ENCODE data around the gene NKAIN2.
A peak's percentile ranks its signal among the peaks of the same experiment; 100 is the strongest.
"Not testable (repeated sequence)": the region's sequence is repeated elsewhere in the genome, so short reads cannot be mapped to it uniquely, and the experiment has no call there.

The NKAIN2 gene

GRCh38 chr6:124560873-124561567, 757.4 kb downstream of the NKAIN2 start:
- no peak for DNase-seq

- no peak for DNase-seq
Observed at GRCh38 chr6:124561635-124562130, 758.0 kb downstream of the NKAIN2 start.

GRCh38 chr6:124564125-124564524, 760.5 kb downstream of the NKAIN2 start:
- not testable (repeated sequence) for DNase-seq

GRCh38 chr6:124567401-124567800, 763.7 kb downstream of the NKAIN2 start:
- peak in 3 of 58 donors; percentile 6 to 9 (median 8) for DNase-seq

GRCh38 chr6:124573953-124574352, 770.3 kb downstream of the NKAIN2 start:
- DNase-seq = no peak

GRCh38 chr6:124577734-124578281, 774.1 kb downstream of the NKAIN2 start:
- DNase-seq = no peak

GRCh38 chr6:124590001-124590400, 786.3 kb downstream of the NKAIN2 start:
- DNase-seq = no peak

- no peak for DNase-seq
Observed at GRCh38 chr6:124599656-124600055, 796.0 kb downstream of the NKAIN2 start.

- no peak for DNase-seq
Observed at GRCh38 chr6:124604719-124605118, 801.1 kb downstream of the NKAIN2 start.

GRCh38 chr6:124607119-124607627, 803.5 kb downstream of the NKAIN2 start:
- no peak for DNase-seq

GRCh38 chr6:124613031-124613430, 809.4 kb downstream of the NKAIN2 start:
- no peak for DNase-seq

- no peak for DNase-seq
Observed at GRCh38 chr6:124622351-124622750, 818.7 kb downstream of the NKAIN2 start.

- no peak for DNase-seq
Observed at GRCh38 chr6:124633655-124634054, 830.0 kb downstream of the NKAIN2 start.

- DNase-seq = peak in 2 of 58 donors; percentile 10 to 11
Observed at GRCh38 chr6:124640432-124640831, 836.8 kb downstream of the NKAIN2 start.

GRCh38 chr6:124655866-124656265, 852.2 kb downstream of the NKAIN2 start:
- DNase-seq = no peak

GRCh38 chr6:124658053-124658452, 854.4 kb downstream of the NKAIN2 start:
- no peak for DNase-seq

- DNase-seq = no peak
Observed at GRCh38 chr6:124659427-124659826, 855.8 kb downstream of the NKAIN2 start.

GRCh38 chr6:124660185-124660584, 856.5 kb downstream of the NKAIN2 start:
- DNase-seq = no peak

- no peak for DNase-seq
Observed at GRCh38 chr6:124661097-124661661, 857.5 kb downstream of the NKAIN2 start.

GRCh38 chr6:124668028-124668427, 864.4 kb downstream of the NKAIN2 start:
- no peak for DNase-seq

- DNase-seq = no peak
Observed at GRCh38 chr6:124669713-124670480, 866.2 kb downstream of the NKAIN2 start.

GRCh38 chr6:124670801-124671200, 867.1 kb downstream of the NKAIN2 start:
- peak in 1 of 58 donors; percentile 32 for DNase-seq
